Left kidney (tissue), 2 donors: ENCODE measurements around the gene RPTOR. TPM values are rescaled to one million over a fixed set of nuclear protein-coding genes. Genes with fewer than 3 reads are reported as not detected.

ENCODE experiments used
- DNase-seq: peaks from one replicate; pipeline ENCODE4 v3.0.0-alpha.2; 2013
- polyA plus RNA-seq: library from polyadenylated mRNA; unstranded; fragments of 120-200 nt; gene quantifications from one replicate; pipeline ENCODE4 v1.2.1, GENCODE V29; 2013; ENCODE audit not compliant: insufficient read length

RPTOR gene
- polyA plus RNA-seq, 1 donor: 18.6 TPM

DNA sequence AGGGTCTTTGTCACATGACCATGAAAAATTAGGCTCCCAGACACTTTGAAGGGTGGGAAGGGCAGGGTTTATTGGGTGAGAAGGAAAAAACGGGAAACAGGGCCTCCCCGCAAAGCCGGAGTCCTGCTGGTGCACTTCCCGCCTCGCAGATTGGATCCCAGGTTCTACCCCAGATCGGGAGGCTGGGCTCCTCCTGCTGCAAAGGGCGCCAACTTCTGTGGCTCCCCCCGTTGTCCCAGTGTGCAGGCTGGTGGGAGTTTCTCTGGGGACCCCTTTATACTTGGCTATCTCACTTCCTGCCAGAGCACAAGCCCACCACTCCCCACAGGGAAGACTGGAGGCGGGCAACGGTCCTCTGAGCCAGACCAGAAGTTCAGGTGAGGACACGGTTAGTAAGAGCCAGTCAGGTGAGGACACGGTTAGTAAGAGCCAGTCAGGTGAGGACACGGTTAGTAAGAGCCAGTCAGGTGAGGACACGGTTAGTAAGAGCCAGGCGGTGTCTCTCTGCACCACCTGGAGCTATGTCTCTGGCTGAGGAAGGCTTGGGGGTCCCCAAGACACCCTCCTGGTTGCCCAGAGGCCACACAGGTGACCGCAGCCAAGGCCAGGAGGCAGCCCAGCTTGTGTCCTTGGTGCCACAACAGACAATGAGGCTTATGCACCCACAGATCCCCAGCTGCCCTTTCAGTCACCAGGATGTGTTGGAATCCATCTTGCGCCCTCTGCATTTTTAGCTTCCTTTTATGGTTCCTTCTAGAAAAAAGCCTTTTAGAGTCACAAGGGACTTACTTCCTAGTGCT lies 398.9 kb downstream of the RPTOR start:
- no peak for DNase-seq

DNA sequence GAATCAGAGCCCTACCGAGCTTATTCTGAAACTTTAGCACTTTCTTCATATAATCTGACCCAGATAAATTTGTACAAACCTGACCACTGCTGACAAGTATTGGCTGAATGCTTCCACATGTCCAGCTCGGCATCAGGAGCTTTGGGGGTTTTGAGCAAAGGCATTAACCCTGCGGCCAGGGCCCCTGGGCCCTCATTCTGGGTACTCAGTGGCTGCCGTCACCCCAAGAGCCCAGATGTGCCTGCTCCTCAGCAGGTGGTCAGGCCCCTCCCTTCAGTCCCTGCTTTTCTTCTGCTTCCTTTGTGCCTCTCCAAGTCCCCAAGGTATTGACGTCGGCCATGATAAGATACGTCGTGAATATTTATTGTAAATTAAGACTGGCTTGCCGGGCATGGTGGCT lies 399.7 kb downstream of the RPTOR start:
- DNase-seq: no peak

DNA sequence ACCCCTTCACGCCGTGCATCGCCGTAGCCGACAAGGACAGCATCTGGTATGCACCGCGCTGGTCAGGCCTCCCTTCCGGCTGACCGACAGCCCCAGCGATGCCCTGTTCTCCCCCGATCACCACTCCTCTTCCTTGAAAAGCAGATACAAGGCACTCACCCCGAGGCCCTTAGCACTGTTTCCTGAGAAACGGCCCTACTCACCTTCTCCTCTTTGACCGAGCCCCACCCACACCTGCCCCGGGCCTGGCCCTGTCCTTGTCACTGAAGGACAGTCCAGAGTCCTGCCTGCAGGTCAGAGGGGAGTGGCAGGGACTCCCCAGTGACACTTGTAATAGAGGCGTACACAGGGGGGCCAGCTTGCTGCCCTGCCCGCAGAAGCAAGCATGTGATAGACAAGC lies 401.1 kb downstream of the RPTOR start:
- no peak for DNase-seq

DNA sequence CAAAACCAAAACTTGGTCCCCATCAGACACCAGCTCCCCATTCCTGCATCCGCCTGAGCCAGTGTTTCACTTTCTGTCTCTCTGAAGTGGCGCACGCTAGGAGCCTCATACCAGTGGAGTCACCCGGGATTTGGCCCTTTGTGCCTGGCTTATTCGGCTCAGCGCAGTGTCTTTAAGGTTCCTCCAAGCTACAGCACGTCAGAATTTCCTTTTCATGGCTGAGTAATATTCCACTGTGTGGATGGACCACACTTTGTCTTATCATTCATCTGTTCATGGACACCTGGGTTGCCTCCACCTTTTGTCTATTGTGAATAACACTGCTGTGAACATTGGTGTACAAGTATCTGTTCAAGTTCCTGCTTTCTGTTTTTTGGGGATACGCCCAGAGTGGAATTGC lies 401.8 kb downstream of the RPTOR start:
- no peak for DNase-seq

DNA sequence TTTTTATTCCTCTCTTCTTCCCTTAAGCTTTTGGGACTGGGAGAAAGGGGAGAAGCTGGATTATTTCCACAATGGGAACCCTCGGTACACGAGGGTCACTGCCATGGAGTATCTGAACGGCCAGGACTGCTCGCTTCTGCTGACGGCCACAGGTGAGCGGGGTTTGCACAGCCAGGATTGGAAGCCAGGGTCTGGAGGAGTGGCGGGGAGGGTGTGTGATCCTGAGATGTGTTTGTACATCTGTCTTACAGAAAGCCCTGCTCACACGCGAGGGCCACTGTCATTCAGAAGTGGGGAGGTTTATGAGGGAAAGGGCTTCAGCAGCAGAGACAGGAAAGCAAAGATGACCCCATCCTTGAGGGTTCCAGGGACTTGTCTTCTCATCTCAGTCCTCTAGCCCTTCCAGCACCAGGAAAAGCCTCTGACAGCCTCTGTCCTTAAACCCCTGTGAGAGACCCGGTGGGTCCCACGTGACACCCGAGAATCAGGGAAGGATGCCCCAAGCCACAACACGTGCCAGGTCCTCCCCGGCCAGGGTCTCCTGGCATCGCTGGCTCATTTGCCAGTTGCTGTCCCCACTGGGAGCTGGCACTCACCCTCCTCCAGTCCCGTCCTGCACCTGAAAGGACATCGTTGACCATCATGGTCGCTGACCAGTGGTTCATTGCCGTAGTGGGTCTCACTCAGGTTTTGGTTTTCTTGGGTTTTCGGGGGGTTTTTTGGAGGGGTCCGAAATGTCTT lies 402.7 kb downstream of the RPTOR start:
- no peak for DNase-seq

DNA sequence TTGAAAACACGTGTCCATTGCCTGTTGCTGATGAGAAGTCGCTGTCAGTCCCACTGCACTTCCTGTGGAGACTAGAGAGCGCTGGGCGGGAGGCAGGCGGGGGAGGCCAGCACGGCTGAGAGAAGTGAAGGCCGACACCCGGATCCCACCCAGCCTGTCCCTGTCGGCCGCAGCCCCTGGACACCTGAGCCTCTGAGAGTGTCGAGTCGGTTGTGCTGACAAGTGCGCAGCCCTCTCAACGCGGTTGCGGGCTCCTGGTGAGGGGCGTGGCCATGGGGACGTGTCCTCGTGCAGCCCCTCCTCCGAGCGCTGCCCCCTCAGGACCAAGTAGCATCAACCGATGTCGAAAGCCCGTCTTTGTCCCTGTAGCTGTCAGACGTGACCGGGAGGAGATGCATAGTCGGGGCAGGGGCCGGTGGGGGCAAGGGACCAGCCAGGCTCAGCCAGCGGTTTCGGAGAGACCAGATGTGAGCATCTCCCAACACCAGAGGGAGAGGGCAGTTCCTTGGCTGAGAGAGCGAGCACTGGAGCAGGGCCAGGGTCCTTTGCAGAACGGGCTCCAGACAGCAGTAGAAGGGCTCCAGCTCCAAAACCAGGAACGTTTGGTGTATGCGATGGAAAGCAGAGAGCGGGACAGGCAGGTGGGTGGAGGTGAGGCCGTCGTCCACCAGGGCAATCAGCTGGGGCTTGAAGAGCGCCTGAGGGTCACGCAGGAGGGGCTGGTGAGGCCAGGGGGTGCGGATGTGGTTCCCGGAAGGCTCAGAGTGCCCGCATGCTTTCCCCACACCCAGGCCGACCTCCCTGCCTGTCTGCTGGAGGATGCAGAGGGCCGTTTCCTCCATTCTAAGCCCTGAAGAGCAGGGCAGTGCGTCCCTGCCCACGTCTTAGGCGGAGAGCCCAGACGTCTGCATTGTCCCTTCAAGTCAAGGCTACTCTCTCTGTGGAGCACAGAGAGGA lies 403.7 kb downstream of the RPTOR start:
- no peak for DNase-seq

DNA sequence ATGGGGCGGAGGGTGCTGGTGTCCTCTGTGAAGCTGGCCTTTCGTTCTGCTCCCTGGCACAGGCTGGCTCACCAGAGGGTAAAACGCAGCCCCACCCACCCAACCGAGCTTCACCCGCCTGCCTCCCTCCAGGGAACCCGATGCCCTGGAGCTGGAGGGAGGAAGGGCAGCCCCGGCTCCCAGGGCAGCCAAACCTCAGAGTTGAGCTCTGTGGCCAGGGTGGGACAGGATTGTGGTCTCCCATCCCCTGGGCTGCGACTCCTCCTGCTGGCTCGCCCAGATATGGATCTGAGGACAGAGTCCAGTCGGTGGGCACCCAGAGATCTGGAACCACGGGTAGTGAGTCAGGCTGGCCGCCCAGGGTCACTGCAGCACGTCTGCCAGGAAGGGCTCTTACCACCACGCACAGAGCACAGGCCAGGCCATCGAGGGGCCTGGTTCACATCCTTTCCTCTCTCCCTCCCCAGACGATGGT lies 404.4 kb downstream of the RPTOR start:
- no peak for DNase-seq

DNA sequence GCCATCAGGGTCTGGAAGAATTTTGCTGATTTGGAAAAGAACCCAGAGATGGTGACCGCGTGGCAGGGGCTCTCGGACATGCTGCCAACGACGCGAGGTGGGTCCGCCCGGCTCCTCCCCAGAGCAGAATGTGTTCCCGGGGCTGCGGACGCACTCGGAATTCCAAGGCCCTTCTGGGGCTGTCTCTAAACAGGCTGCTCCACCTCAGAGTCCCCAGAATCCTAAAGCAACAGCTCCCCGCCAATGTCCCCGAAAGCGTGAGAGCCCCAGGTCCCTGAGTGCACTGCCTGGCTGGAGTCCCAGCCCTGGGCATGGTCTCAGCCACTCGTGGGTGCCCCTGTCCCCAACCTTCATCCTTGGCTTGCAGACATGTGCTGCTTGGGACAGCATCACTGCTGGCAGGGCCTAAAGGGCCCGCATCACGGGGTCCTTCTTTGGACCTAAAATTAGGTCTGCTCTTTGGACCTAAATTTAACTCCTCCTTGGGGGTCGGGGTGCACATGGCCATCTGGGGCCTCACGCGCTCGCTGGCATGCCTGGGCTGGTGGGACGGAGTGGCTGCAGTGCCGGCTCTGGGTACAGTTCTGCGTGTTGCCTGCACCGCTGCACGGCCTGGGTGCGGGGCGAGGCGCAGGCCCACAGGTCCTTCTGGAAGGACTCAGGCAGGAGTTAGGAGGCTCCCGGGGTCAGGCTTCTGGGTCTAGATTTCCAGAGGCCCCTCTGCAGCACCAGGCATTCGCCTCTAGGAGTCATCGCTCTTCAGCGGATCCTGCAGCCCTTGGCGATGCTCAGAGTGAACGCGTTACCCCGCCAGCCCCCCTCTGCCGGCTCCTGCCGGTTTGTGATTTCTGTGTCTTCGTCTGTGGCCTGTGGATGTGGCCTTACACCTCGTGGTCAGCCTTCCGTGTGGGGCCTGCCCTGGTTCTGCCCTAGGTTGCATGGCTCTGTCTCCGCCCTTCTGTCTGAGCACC lies 405.1 kb downstream of the RPTOR start:
- DNase-seq: no peak

DNA sequence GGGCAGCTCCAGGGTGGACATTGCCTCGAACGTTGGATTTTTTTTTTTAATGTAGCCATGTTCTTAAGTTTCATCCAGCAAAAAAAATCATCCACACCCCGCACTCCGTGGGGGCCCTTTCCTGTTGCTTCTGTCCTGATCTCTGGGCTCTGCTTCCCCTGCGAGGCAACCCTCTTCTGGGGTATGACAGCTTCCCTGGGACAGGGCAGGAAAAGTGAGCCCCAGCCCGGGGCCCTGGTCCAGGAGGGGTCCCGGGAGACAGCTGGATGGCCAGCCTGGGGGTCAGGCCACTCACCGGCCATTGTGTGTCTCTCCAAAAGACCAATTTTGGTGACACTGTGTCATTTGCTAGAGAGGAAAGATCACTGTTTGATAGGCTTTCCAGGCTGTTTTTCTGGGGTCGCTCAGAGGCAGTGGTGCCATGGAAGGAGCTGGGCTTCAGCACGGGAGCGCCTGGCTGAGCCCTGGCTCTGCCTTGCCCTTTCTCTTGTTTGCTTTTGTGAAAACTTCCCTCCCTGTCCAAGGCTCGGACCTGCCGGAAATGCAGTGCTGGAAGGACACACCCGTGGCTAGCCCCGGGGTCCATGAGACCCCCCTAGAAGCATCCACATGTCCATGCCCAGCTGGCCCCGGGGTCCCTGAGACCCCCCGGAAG lies 406.0 kb downstream of the RPTOR start:
- DNase-seq: no peak

DNA sequence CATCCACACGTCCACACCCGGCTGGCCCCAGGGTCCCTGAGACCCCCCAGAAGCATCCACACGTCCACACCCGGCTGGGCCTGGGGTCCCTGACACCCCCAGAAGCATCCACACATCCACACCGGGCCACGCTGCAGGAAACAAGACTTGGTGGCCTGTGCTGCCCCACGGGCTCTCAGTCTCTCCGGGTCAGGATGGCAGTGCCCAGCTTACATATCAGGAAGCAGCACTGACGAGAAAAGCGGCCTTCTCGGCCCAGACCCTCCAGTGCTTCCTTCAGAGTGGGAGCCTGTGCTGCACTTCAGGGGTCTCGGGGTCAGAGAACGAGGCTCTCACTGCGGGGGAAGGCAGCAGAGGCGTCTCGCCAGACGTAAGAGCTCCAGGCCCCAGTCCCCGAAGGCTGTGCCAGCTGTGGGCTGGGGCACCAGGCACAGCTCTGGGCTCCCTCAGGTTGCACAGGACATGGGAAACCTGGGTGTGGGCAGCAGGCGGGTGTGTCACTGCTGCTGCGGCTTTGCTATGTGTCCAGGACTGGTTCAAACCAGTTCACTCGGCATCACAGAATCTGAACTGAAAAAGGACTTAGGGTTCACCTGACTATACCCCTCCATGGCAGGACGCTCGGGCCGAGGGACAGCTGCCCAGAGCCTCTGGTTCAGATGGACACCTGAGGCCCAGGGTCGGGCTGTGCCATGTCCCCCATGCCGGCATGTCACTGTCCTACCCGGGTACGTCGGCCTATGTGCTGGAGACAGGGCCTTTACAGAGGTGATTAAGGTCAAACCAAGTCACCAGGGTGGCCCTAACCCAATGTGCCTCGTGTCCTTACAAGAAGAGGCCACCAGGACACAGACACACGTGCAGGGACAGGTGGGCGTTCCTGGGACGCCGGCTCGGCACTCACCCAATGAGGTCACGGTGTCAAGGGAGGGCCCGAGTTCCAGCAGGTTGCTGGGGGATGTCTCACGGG lies 406.8 kb downstream of the RPTOR start:
- no peak for DNase-seq

DNA sequence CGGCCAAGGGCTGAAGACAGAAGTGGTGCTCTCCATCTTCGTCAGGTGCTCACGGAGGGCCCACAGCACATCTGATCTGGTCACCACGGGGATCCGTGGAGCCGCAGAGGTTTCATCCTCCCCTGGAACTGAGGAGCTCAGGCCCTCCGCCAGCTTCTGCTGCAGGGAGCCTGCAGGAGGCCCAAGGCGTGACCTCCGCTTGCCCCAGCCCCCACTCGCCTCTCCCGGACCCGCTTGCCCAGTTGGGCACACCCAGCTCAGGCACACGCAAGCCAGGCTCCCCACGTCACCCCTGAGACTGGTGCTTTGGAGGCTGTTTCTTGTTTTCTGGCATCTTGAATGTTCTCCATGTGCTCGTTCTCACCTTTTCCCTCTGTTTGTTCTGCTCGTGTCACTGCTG lies 407.7 kb downstream of the RPTOR start:
- no peak for DNase-seq

DNA sequence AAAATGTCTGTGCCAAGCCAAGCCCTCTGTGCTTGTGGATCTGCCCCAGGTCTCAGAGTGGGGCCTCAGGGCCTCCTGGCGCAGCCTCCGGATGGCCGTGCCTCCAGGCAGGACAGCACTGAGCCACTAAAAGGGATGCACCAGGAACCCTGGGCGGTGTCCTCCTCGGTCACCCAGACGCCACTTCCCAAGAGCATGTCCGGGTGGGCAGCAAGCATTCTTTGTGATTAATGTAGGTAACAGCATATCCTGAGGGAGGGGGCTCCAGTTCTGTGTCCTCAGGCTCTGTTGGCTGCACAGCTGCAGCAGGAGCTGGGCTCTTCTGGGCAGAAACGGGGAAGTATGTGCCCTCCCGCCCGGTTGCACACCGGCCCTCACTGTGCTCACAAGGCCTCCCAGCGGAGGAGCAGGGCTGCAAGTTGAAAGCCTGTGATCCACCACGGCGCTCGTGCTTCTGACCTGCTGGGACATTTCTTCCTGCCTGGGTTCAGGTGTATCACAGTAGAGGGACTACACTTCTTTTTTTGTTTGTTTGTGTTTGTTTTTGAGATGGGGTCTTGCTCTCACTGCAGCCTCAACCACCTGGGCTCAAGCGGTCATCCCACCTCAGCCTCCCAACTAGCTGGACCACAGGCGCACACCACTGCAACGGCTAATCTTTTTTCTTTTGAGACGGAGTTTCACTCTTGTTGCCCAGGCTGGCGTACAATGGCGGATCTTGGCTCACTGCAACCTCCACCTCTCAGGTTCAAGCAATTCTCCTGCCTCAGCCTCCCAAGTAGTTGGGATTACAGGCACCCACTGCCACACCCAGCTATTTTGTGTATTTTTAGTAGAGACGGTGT lies 409.1 kb downstream of the RPTOR start:
- DNase-seq: no peak

DNA sequence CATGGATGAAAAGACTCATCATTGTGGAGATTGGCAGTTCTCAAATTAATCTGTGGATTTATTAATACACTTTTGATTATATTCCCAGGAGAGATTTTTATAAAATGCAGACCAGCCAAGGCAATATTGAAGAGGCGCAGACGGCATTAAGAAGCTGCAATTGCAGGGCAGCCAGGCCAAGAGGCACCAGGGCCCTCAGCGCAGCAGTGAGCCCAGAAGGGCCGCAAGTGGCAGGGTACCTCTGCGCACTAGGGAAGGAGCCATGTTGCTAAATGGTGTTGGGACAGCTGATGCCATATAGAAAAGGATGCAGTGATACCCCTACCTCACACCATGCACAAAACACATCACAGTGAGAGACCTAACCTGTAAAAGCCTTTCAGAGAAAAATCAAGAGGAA lies 410.4 kb downstream of the RPTOR start:
- DNase-seq: no peak

DNA sequence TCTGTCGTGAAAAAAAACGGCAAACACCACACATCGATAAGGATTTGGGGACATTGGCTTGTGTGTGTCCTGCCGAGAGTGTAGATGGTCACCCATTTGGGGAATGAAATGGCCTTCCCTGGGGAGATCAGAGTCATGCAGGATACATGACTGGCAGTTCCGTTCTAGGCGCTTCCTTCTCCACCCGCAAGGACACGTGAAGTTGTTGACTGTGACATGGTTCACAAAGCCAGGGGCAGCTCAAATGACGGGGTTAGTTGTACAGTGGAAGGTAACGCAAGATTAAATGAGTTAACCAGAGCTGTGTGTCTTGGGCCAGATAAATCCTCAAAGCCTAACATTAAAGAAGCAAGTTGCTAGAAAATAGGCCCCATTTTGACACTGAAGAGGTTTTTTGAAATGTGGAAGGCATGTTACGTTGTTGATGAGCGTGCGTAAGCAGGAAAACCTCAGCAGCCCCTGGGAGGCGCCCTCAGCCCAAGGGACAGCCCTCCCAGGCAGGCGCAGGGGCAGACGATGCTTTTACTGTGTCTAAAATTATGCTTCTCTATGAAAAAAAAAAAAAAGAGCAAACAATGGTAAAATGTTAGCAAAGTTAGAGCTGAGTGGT lies 411.1 kb downstream of the RPTOR start:
- DNase-seq: no peak

DNA sequence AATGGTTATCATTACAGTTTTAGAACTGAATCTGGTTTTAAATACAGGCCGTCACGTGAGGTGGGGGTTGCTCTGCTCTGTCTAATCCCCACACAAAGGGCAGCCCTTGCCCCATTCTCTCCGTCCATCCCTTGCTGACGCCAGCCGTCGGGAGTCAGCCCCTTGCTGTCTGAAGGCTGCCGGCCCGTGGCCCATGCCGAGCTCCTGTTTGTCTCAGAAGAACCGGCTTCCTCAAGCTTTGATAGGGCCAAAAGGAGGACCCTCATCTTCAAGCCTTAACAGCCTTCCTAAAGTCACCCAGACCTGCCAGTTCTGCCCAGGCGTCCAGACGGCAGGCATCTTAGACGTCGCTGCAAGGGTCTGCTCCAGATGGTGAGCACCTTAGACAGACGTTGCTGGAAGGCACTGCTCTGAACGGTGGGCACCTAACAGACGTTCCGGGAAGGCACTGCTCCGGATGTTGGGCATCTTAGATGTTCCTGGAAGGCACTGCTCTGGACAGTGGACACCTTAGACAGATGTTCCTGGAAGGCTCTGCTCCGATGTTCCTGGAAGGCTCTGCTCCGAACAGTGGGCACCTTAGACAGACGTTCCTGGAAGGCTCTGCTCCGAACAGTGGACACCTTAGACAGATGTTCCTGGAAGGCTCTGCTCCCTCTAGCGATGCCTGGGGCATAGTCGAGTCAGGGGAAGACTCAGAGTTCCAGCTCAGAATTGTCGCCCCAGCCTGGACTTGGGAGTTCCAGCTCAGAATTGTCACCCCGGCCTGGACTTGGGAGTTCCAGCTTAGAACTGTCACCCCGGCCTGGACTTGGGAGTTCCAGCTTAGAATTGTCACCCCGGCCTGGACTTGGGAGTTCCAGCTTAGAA lies 411.9 kb downstream of the RPTOR start:
- no peak for DNase-seq

DNA sequence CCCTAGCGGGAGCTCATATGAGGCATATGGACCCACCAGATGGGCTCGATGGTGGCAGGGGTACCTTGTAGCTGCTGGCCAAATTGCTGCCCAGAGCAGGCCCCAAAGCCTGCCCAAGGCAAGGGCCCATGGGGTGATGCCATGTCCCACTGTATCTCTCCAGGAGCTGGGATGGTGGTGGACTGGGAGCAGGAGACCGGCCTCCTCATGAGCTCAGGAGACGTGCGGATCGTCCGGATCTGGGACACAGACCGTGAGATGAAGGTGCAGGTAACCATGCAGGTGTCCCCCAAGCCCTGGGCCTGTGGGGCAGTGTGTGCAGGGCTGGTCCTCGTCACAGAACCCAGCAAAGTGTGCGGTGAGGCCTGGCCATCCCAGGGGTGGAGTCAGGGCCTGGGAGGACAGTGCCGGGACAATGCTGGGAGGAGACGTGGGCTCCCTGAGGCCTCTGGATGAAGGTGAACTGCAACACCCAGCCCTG lies 412.9 kb downstream of the RPTOR start:
- DNase-seq: no peak
